ENCODE data around the gene KIAA1755. TPM values are rescaled to one million over a fixed set of nuclear protein-coding genes. Genes with fewer than 3 reads are reported as not detected.
A peak's percentile ranks its signal among the peaks of the same experiment; 100 is the strongest.

The KIAA1755 gene
- polyA plus RNA-seq, 6 donors from 2014 or later = not detected

- no peaks in the 10 kb centered on the region for H3K9me3 Mint-ChIP-seq
- ATAC-seq (ENCODE audit: low read depth in 2 of 2) = no peak
- no peaks in the 10 kb centered on the region for H3K36me3 Mint-ChIP-seq
- peaks cover 0 to 5% (median 0%) of the 10 kb centered on the region in 3 donors for H3K4me1 Mint-ChIP-seq
- DNase-seq = no peak
- H3K27ac Mint-ChIP-seq = no peak overlapping the region
- H3K27me3 Mint-ChIP-seq = peaks cover 18 to 47% (median 26%) of the 10 kb centered on the region in 3 donors
- no peak overlapping the region for H3K4me3 Mint-ChIP-seq
These were observed 47.0 kb downstream of the KIAA1755 start for GRCh38 chr20:38213607-38213940.

- Mint-ChIP-seq H3K27me3 (peaks cover 23 to 49% (median 30%) of the 10 kb centered on the region in 3 donors), H3K4me1 (peaks cover 0 to 5% (median 0%) of the 10 kb centered on the region in 3 donors), H3K9me3 (no peaks in the 10 kb centered on the region), H3K36me3 (no peaks in the 10 kb centered on the region), H3K27ac (no peak overlapping the region), H3K4me3 (no peak overlapping the region)
- ATAC-seq (ENCODE audit: low read depth in 2 of 2) = no peak
- no peak for DNase-seq
These were observed 47.5 kb downstream of the KIAA1755 start for GRCh38 chr20:38212806-38213606.

GRCh38 chr20:38211200-38212097, 49.1 kb downstream of the KIAA1755 start:
- H3K4me1 Mint-ChIP-seq = peaks cover 0 to 5% (median 0%) of the 10 kb centered on the region in 3 donors
- H3K4me3 Mint-ChIP-seq = no peak overlapping the region
- no peaks in the 10 kb centered on the region for H3K9me3 Mint-ChIP-seq
- H3K27me3 Mint-ChIP-seq = peaks cover 23 to 47% (median 30%) of the 10 kb centered on the region in 3 donors
- H3K36me3 Mint-ChIP-seq = no peaks in the 10 kb centered on the region
- ATAC-seq (ENCODE audit: low read depth in 2 of 2) = no peak
- H3K27ac Mint-ChIP-seq = peak overlapping the region in 1 of 6 donors; percentile 37
- DNase-seq = no peak

DNA sequence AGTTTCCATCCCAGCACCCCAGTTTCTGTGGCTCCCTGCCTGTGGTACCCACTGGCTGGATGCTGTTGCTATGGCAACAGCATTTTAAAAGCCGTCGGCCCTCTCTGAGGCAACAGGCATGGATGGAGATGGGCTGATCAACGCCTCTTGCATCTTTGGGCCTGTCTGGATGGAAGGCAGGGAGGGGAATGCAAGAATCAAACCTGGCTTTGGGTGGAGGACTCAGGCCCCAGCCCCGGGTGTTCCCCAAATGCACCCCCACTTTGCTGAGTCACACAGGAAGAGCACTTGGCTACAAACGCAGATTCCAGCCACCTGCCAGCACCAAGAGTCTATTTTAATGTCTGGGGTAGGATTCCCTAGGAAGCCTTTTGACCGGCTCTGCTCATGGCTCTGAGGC, 49.8 kb downstream of the KIAA1755 start:
- H3K9me3 Mint-ChIP-seq = no peaks in the 10 kb centered on the region
- H3K27ac Mint-ChIP-seq = no peak overlapping the region
- no peaks in the 10 kb centered on the region for H3K36me3 Mint-ChIP-seq
- ATAC-seq (ENCODE audit: low read depth in 2 of 2) = no peak
- peaks cover 20 to 47% (median 30%) of the 10 kb centered on the region in 3 donors for H3K27me3 Mint-ChIP-seq
- DNase-seq = no peak
- no peak overlapping the region for H3K4me3 Mint-ChIP-seq
- H3K4me1 Mint-ChIP-seq = peaks cover 0 to 5% (median 0%) of the 10 kb centered on the region in 3 donors

DNA sequence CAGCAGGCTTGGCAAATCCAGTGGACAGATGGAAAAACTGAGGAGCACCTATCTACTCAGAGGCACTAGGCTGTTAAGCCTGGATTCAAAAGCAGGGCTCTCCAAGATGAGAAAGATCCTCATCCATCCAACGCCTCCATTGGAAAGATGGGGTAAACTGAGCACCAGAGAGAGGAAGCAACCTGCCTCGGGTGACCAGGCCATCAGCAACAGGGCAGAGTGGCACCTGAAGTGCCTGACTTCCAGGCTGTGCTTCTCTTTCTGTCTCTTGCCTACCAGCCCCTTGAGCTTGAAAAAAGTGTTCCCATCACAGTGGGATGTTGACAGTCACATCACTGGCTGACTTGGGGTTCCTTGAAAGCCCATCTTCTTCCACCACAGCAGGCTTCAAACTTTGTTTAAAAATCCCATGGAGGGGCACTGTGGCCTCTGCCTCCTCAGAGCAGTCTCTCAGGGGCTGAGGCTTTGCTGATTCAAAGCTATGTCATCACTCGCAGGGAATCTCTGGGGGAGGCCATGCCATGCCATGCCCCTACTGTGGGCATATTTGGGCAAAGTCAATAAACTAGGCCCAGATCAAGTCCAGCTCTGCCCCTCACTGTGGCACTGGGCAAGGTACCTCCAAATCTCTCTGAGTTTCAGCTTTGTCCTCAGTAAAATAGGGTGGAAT, 50.7 kb downstream of the KIAA1755 start:
- no peaks in the 10 kb centered on the region for H3K9me3 Mint-ChIP-seq
- DNase-seq (no peak), ATAC-seq (ENCODE audit: low read depth in 2 of 2) (no peak)
- no peak overlapping the region for H3K4me3 Mint-ChIP-seq
- H3K4me1 Mint-ChIP-seq = peaks cover 0 to 5% (median 0%) of the 10 kb centered on the region in 3 donors
- peaks cover 19 to 41% (median 23%) of the 10 kb centered on the region in 3 donors for H3K27me3 Mint-ChIP-seq
- H3K27ac Mint-ChIP-seq = peak overlapping the region in 1 of 6 donors; percentile 60
- no peaks in the 10 kb centered on the region for H3K36me3 Mint-ChIP-seq

- H3K4me3 Mint-ChIP-seq = peak overlapping the region in 1 of 8 donors; percentile 48
- H3K4me1 Mint-ChIP-seq = peaks cover 0 to 5% (median 0%) of the 10 kb centered on the region in 3 donors
- peaks cover 16 to 35% (median 16%) of the 10 kb centered on the region in 3 donors for H3K27me3 Mint-ChIP-seq
- DNase-seq = no peak
- H3K9me3 Mint-ChIP-seq = no peaks in the 10 kb centered on the region
- no peaks in the 10 kb centered on the region for H3K36me3 Mint-ChIP-seq
- no peak overlapping the region for H3K27ac Mint-ChIP-seq
- ATAC-seq (ENCODE audit: low read depth in 2 of 2) = no peak
These were observed 51.4 kb downstream of the KIAA1755 start for GRCh38 chr20:38209054-38209675.

DNA sequence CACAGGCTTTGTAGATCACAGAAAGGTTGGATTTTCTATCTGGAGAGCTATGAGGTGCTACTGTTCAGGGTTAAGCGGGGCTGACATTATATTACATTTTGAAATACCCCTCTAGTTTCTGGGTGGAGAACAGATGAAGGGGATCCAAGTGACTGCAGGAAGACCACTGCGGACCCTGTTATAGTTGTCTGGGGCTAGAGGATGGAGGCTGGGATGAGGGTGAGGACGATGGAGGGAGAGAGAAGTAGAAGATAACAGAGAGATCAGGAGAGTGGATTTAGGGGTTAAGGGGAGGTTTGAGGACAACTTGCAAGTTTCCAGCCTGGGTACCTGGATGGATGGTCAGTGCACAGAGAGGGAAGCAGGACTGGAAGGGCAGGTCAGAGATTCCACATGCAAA, 52.0 kb downstream of the KIAA1755 start:
- DNase-seq = no peak
- Mint-ChIP-seq H3K27me3 (peaks cover 12 to 28% (median 16%) of the 10 kb centered on the region in 3 donors), H3K36me3 (no peaks in the 10 kb centered on the region), H3K27ac (no peak overlapping the region), H3K4me3 (no peak overlapping the region), H3K9me3 (no peaks in the 10 kb centered on the region), H3K4me1 (peaks cover 0 to under 1% (median 0%) of the 10 kb centered on the region in 3 donors)
- no peak for ATAC-seq (ENCODE audit: low read depth in 2 of 2)

DNA sequence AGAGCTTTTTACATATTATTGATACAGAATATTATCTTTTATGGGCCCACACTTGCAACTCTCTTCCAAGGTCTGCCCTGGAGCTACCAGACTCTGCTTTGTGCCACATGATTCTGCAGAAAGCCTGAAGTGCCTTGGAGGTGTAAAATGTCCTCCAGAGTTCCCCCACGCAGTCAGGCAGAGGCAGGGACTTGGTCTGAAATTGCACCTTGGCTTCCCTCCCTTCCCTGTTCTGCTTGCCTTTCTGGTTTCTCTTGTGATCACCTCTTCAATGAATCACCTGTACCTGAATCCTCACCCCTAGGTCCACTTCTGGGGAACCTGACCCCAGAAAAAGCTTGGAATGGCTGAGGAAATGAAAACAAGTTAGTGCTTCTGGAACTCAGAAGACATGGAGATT, 52.4 kb downstream of the KIAA1755 start:
- Mint-ChIP-seq H3K4me3 (no peak overlapping the region), H3K36me3 (no peaks in the 10 kb centered on the region), H3K27me3 (peaks cover 12 to 28% (median 16%) of the 10 kb centered on the region in 3 donors), H3K27ac (no peak overlapping the region), H3K4me1 (no peaks in the 10 kb centered on the region), H3K9me3 (no peaks in the 10 kb centered on the region)
- no peak for ATAC-seq (ENCODE audit: low read depth in 2 of 2)
- no peak for DNase-seq

GRCh38 chr20:38207621-38208020, 52.9 kb downstream of the KIAA1755 start:
- no peaks in the 10 kb centered on the region for H3K9me3 Mint-ChIP-seq

GRCh38 chr20:38205001-38205400, 55.5 kb downstream of the KIAA1755 start:
- Mint-ChIP-seq H3K27ac (no peak overlapping the region), H3K36me3 (no peaks in the 10 kb centered on the region), H3K4me3 (no peak overlapping the region), H3K9me3 (no peaks in the 10 kb centered on the region), H3K4me1 (no peaks in the 10 kb centered on the region), H3K27me3 (peaks cover 8 to 21% (median 17%) of the 10 kb centered on the region in 3 donors)
- no peak for ATAC-seq (ENCODE audit: low read depth in 2 of 2)
- no peak for DNase-seq

More at GRCh38 chr20:38207621-38208020, 52.9 kb downstream of the KIAA1755 start:
- Mint-ChIP-seq H3K36me3 (no peaks in the 10 kb centered on the region), H3K4me1 (no peaks in the 10 kb centered on the region), H3K27ac (no peak overlapping the region), H3K4me3 (no peak overlapping the region), H3K27me3 (peaks cover 12 to 28% (median 16%) of the 10 kb centered on the region in 3 donors)
- no peak for ATAC-seq (ENCODE audit: low read depth in 2 of 2)
- DNase-seq = no peak

- H3K27ac Mint-ChIP-seq = no peak overlapping the region
- H3K4me1 Mint-ChIP-seq = no peaks in the 10 kb centered on the region
- DNase-seq (no peak), ATAC-seq (ENCODE audit: low read depth in 2 of 2) (no peak)
- H3K36me3 Mint-ChIP-seq = no peaks in the 10 kb centered on the region
- no peak overlapping the region for H3K4me3 Mint-ChIP-seq
- H3K27me3 Mint-ChIP-seq = peaks cover 8 to 20% (median 12%) of the 10 kb centered on the region in 3 donors
- no peaks in the 10 kb centered on the region for H3K9me3 Mint-ChIP-seq
These were observed 56.6 kb downstream of the KIAA1755 start for GRCh38 chr20:38203981-38204357.

- ATAC-seq (ENCODE audit: low read depth in 2 of 2) (no peak), DNase-seq (no peak)
- Mint-ChIP-seq H3K27ac (no peak overlapping the region), H3K27me3 (peaks cover 3 to 17% (median 9%) of the 10 kb centered on the region in 3 donors), H3K9me3 (no peaks in the 10 kb centered on the region), H3K36me3 (no peaks in the 10 kb centered on the region), H3K4me1 (no peaks in the 10 kb centered on the region), H3K4me3 (no peak overlapping the region)
These were observed 57.1 kb downstream of the KIAA1755 start for GRCh38 chr20:38203337-38203980.

- H3K27ac Mint-ChIP-seq = no peak overlapping the region
- H3K27me3 Mint-ChIP-seq = peaks cover 0 to 14% (median 6%) of the 10 kb centered on the region in 3 donors
- H3K4me3 Mint-ChIP-seq = no peak overlapping the region
- no peaks in the 10 kb centered on the region for H3K36me3 Mint-ChIP-seq
- no peaks in the 10 kb centered on the region for H3K4me1 Mint-ChIP-seq
- DNase-seq = no peak
- H3K9me3 Mint-ChIP-seq = no peaks in the 10 kb centered on the region
- no peak for ATAC-seq (ENCODE audit: low read depth in 2 of 2)
These were observed 57.6 kb downstream of the KIAA1755 start for GRCh38 chr20:38202982-38203293.

Measured in naive B cell (primary cell).